HG02588 (cell line): ENCODE data around the gene RPGRIP1L.
"Not testable (repeated sequence)": the region's sequence is repeated elsewhere in the genome, so short reads cannot be mapped to it uniquely, and the experiment has no call there.

Source experiments
- ATAC-seq: cut with Tn5 transposase; IDR thresholded peaks from one replicate; pipeline ENCODE4 v1.9.1; 2021; ENCODE audit warnings: mild to moderate bottlenecking, moderate library complexity; ENCODE audit not compliant: unreplicated experiment

RPGRIP1L gene

GRCh38 chr16:53713403-53714204 is 9.9 kb upstream of the RPGRIP1L start:
- no peak for ATAC-seq

- ATAC-seq = no peak
Observed at GRCh38 chr16:53712065-53712464, 8.4 kb upstream of the RPGRIP1L start.

DNA sequence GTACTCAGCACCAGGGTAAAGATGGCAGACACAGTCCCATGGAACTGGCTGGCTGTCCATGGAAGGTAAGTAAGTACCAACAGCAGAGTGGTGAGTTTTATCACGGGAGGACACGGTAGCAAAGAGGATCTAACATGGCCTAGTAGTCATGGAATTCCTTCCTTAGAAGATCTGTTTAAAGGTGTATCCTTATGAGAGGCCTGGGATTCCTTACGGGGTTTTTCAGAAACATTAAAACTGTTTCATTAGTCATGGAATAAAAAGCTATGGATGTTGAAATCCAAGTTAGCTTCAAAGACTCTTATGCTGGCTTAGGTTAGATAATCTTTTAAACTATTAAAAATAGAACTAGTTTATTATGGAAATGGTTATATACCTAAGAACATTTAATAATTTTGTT is 7.7 kb upstream of the RPGRIP1L start:
- ATAC-seq = no peak

- ATAC-seq = no peak
Observed at GRCh38 chr16:53708490-53708889, 4.8 kb upstream of the RPGRIP1L start.

DNA sequence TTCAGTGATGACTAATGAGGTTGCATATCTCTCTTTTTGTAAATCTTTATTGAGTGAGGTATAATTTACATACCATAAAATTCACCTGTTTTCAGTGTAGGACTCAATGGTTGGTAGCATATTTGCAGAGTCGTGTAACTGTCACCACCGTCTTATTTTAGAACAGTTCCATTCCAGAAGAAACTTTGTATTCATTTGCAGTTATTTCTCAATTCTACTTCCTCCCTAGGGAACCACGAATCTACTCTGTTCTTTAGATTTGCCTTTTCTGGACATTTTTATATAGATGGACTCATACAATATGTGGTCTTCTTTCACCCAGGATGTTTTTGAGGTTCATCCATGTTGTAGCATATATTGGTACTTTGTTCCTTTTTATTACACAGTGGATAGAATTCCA is 4.0 kb upstream of the RPGRIP1L start:
- ATAC-seq = no peak

DNA sequence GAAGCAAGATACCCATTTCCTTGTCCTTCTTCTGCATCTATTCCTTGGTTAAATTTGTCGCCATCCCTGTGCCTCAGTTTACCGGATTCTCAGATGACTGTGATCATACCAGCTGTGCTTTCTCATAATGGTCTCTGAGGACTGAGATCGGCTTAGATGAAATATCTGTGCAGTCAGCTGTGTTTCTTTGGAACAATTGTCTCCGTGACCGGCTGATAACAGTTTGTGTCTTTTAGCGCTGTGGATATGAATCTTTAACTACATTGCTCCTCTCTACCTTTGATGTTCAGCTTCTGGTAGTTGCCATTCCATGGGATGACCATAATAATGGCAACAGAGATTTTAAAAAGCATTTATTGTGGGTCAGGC is 770 bp upstream of the RPGRIP1L start:
- ATAC-seq = no peak

DNA sequence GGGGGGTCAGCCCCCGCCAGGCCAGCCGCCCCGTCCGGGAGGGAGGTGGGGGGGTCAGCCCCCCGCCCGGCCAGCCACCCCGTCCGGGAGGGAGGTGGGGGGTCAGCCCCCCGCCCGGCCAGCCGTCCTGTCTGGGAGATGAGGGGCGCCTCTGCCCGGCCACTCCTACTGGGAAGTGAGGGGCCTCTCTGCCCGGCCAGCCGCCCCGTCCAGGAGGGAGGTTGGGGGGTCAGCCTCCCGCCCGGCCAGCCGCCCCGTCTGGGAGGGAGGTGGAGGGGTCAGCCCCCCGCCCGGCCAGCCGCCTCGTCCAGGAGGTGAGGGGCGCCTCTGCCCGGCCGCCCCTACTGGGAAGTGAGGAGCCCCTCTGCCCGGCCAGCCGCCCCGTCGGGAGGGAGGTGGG is 5.4 kb downstream of the RPGRIP1L start:
- ATAC-seq = not testable (repeated sequence)

DNA sequence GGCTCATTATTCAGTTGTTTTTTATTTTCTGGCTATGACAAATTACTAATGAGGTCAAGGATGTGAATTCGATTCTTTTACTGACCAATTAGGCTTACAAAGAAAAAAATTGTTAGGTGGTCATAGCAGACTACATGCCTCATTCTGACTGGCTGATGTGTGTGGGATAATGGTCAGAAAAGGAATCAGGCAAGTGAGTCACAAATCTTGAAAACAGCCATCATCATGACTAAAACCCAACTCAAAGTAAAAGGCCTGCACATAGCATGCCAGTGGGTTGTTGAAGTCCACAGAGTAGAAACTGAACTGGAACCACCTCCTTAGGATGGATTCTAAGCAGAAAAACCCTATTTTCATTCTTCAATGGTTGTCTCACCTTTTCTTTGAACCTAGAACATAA is 8.6 kb downstream of the RPGRIP1L start:
- no peak for ATAC-seq

DNA sequence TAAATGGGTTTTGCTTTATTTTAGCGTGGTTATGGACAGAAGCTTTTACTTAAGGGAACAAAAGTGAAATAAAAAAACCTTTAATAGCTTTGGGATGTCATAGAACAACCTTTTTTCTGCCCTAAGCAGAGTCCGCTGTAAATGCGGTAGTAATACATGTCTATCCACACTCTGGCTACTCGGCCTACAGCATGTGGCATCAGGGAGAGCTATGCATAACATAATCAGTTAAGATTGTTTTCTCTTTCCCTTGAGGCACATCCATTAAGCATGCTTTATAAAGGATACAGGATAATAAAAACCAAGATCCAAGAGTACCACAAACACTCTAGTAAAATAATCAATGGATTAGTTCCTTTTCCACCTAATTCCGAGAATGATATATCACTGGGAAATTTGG is 10.3 kb downstream of the RPGRIP1L start:
- no peak for ATAC-seq

DNA sequence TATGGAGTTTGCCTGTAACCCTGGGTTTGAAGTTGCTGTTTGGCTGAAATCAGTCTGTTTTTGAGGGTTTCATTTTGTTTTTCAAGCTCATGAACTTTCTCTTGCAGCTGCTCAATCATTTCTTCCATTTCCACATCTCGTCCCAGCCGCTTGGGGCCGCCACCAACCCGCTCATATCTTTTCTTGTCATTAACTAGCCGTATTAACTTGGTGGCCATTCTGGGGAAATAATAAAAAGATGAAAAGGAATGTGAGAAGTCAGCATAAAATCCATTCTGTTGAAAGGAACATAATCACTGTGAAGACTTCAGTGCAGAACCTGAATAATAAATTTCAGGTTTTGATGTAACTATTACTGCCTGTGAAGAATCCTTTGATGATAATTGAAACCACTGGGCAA is 11.5 kb downstream of the RPGRIP1L start:
- ATAC-seq = no peak

DNA sequence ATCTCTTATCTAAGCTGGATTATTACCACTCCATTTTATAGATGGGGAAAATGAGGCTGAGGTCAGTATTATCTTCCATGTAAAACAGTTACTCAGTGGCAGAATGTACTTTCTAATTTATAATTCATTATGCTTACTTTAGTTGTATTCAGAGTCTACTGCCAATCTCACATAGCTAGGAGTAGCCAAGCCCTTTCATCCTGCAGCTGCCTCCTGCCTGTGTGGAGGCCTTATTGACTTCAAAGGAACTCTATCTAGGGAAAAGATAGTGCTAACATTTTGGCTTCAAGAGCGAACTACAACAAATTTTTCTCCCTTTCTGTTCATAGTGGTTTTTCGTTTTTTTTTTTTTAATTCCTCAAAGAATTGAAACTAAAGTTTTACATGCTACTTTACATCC is 12.9 kb downstream of the RPGRIP1L start:
- ATAC-seq = no peak

DNA sequence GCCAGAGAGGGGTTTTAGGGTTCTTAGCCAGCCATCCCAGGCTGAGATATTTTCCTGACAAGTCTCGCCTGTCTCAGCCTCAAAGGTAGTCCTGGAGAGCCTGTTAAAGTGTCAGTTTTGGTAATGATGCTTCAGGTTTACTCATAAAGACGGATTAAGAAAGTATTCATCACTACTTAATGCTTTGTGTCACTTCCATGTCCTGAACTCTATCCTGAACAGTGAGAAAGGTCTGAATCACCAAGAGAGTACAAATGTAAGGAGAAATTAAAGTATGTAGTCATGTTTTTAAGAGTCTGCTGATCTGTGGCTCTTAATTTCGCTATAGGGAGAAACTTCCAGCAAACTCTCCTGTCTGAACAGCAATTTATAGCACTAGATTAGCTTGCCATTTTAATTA is 14.0 kb downstream of the RPGRIP1L start:
- no peak for ATAC-seq

- ATAC-seq = no peak
Observed at GRCh38 chr16:53686710-53687109, 16.9 kb downstream of the RPGRIP1L start.

DNA sequence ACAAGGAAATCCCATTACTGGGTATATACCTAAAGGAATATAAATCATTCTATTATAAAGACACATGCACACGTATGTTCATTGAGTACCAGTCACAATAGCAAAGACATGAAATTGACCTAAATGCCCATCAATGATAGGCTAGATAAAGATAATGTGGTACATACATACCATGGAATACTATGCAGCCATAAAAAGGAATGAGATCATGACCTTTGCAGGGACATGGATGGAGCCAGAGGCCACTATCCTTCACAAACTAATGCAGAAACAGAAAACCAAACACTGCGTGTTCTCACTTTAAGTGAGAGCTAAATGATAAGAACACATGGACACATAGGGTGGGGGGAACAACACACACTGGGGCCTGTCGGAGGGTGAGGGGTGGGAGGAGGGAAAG is 18.3 kb downstream of the RPGRIP1L start:
- ATAC-seq = not testable (repeated sequence)

- ATAC-seq = no peak
Observed at GRCh38 chr16:53681354-53681753, 22.3 kb downstream of the RPGRIP1L start.

GRCh38 chr16:53680756-53681155 is 22.9 kb downstream of the RPGRIP1L start:
- no peak for ATAC-seq

DNA sequence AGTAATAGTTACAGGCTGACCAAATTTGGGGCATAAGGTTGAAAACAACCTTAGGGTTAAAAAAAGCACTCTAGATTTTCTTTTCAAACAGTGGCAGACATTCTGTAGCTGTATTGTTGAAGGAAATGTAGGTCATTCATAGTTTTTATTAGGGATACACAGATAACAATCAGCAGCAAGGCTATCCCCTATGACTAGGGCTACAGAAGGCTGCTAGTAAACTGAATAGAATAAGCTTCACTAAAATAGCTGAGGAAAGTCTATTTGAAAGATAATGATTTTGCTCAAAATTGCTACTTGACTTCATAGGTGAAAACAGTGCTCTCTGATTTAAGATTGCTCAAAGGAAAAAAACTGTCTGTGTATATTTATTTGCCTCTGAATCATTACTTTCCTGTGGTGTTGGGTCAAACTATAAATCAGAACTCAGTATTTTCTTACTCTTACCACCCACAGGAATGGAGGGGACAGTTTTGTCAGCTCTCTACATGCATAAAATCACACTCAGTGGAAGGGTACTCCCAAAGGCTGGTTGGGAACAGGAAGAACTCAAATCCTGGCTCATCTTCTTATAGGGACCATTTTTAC is 24.8 kb downstream of the RPGRIP1L start:
- ATAC-seq = no peak

DNA sequence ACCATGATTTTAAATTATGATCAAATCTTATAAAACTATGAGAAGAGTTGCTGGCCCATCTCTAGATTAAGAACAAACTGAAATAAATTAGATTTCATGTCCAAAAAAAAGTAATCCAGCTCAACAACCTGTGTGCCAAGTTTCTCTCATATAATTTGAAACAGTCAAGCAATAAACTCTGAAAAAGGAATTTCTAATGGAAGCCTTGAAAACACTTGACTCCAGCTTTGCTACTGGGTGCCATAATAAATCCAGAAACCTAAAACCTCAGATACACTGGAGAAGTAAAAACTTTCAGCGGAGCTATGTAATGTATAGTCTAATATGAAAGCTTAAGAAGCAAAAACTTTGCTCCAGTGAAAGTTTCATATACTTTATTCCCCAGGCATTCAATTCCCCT is 25.5 kb downstream of the RPGRIP1L start:
- no peak for ATAC-seq

DNA sequence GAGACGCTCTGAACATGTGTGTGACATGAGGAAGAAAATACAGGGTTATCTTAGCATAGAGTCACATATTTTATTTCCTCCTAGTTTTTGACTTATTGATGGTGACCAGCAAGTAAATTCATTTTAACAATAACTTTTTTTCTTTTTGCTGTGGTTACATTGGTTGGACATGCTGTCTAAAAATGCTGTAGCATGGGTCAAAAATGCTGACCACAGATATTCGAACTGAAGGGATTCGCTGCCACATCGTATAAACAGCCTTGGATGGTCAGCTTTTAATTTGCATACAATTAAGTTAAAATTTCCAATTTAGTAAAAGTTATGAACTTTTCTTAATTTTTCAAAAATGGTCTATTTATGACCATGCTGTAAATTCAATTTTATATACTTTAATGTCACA is 30.5 kb downstream of the RPGRIP1L start:
- no peak for ATAC-seq

GRCh38 chr16:53672461-53672860 is 31.2 kb downstream of the RPGRIP1L start:
- no peak for ATAC-seq

DNA sequence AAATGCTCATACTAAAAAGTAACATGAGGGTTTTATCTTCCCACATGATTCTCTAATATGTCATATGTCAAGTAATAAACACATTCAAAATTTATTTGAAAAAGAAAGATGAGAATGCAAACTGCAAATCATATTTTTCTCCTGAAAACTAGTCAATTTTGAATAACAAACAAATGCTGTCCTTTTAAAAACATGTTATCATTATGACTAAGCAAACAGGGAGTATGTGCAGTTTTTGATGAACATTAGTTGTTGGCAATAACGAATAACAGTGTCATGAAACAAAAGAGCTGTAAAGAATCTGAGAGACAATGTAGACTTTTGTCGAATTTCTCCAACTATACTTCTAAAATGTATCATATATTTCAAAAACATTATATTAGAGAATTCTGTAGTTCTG is 34.8 kb downstream of the RPGRIP1L start:
- ATAC-seq = no peak

- no peak for ATAC-seq
Observed at GRCh38 chr16:53666786-53667415, 36.8 kb downstream of the RPGRIP1L start.
